Measurements from ENCODE around the gene CCR6. TPM values are rescaled to one million over a fixed set of nuclear protein-coding genes. Genes with fewer than 3 reads are reported as not detected.
A peak's percentile ranks its signal among the peaks of the same experiment; 100 is the strongest.

CCR6 gene
- total and polyA plus RNA-seq, 2 of the 13 experiments (the other 11 are each of a cell fraction or from before 2014, with no cell fraction given): 4.5 to 8.7 TPM

- TF ChIP-seq EEA1 (CRISPR knock-in tag; IDR thresholded peaks at IDR 0.05; ENCODE audit: borderline replicate concordance) (no peak), ZNF224 (CRISPR knock-in tag; IDR thresholded peaks at IDR 0.05) (no peak), MAF1 (CRISPR knock-in tag; IDR thresholded peaks at IDR 0.05; ENCODE audit: borderline replicate concordance) (no peak), RFX3 (CRISPR knock-in tag; IDR thresholded peaks at IDR 0.05) (no peak), ZNF777 (CRISPR knock-in tag; IDR thresholded peaks at IDR 0.05) (no peak), ZNF878 (CRISPR knock-in tag; IDR thresholded peaks at IDR 0.05) (no peak), SP2 (CRISPR knock-in tag; IDR thresholded peaks at IDR 0.05) (no peak), ZNF709 (CRISPR knock-in tag; IDR thresholded peaks at IDR 0.05) (no peak), RERE (CRISPR knock-in tag; IDR thresholded peaks at IDR 0.05; ENCODE audit: low read depth) (peak; percentile 64; the same call in 1 of the 2 replicates), RXRB (CRISPR knock-in tag; IDR thresholded peaks at IDR 0.05; ENCODE audit: borderline replicate concordance) (peak; percentile 87), ZBTB39 (CRISPR knock-in tag; IDR thresholded peaks at IDR 0.05) (peak; percentile 40; the same call in 1 of the 2 replicates), SMAD9 (CRISPR knock-in tag; IDR thresholded peaks at IDR 0.05) (no peak), YEATS2 (CRISPR knock-in tag; IDR thresholded peaks at IDR 0.05; ENCODE audit: borderline replicate concordance) (peak; percentile 53; the same call in 1 of the 2 replicates), ZNF354B (CRISPR knock-in tag; IDR thresholded peaks at IDR 0.05) (no peak), NR1H2 (CRISPR knock-in tag; IDR thresholded peaks at IDR 0.05; ENCODE audit: borderline replicate concordance, low read depth) (no peak), SALL1 (CRISPR knock-in tag; IDR thresholded peaks at IDR 0.05) (peak; percentile 29; the same call in 1 of the 2 replicates), TFE3 (CRISPR knock-in tag; IDR thresholded peaks at IDR 0.05) (peak; percentile 69; the same call in 1 of the 2 replicates), KAT8 (CRISPR knock-in tag; IDR thresholded peaks at IDR 0.05) (peak; percentile 62; the same call in 1 of the 2 replicates), ZNF550 (CRISPR knock-in tag; IDR thresholded peaks at IDR 0.05; ENCODE audit: borderline replicate concordance) (no peak), NCOR1 (IDR thresholded peaks at IDR 0.05; ENCODE audit: borderline replicate concordance, low read length) (peak; percentile 93), SNAPC5 (CRISPR knock-in tag; IDR thresholded peaks at IDR 0.05; ENCODE audit: borderline replicate concordance) (no peak)
These were observed at the start of gene CCR6 (continued) for GRCh38 chr6:167122827-167123657.

Data from HepG2 (cell line).